Endothelial cell (in vitro differentiated cells): ENCODE data around the gene FOXL1. TPM values are rescaled to one million over a fixed set of nuclear protein-coding genes. Genes with fewer than 3 reads are reported as not detected.

Experiments
- DNase-seq: peaks from one replicate; pipeline ENCODE4 v3.0.0; 2021; ENCODE audit warnings: low spot score
- H3K27ac Mint-ChIP-seq: one replicate; pipeline ENCODE4 v1.8.0; 2021; ENCODE audit warnings: mixed read lengths, inconsistent platforms; ENCODE audit not compliant: unreplicated experiment
- H3K27me3 Mint-ChIP-seq: one replicate; pipeline ENCODE4 v1.8.0; 2021; ENCODE audit warnings: mild to moderate bottlenecking, moderate library complexity, mixed read lengths, inconsistent platforms; ENCODE audit not compliant: unreplicated experiment
- H3K36me3 Mint-ChIP-seq: one replicate; pipeline ENCODE4 v1.8.0; 2021; ENCODE audit warnings: mild to moderate bottlenecking, low read depth, mixed read lengths, inconsistent platforms; ENCODE audit not compliant: unreplicated experiment
- H3K4me1 Mint-ChIP-seq: one replicate; pipeline ENCODE4 v1.8.0; 2021; ENCODE audit warnings: mild to moderate bottlenecking, mixed read lengths, inconsistent platforms; ENCODE audit not compliant: unreplicated experiment
- H3K4me3 Mint-ChIP-seq: one replicate; pipeline ENCODE4 v1.8.0; 2021; ENCODE audit warnings: mild to moderate bottlenecking, mixed read lengths, inconsistent platforms; ENCODE audit not compliant: unreplicated experiment
- H3K9me3 Mint-ChIP-seq: one replicate; pipeline ENCODE4 v1.8.0; 2021; ENCODE audit warnings: mixed read lengths, inconsistent platforms; ENCODE audit not compliant: unreplicated experiment
- CTCF ChIP-seq: fragments of 200-600 bp; sonication (generic); IDR thresholded peaks from one replicate; pipeline ENCODE4 v1.5.0; 2021; ENCODE audit warnings: antibody characterized with exemption; ENCODE audit not compliant: unreplicated experiment
- total RNA-seq: library from RNA; stranded (reverse); fragmentation: NEBNext Ultra II Directional; extraction: Animal tissue kit (Norgen Biotek cat#: 25700); gene quantifications from one replicate; pipeline ENCODE4 v1.2.1, GENCODE V29; 2021; ENCODE audit not compliant: unreplicated experiment

FOXL1 gene
- total RNA-seq, 1 donor from 2014 or later: 3.4 TPM

DNA sequence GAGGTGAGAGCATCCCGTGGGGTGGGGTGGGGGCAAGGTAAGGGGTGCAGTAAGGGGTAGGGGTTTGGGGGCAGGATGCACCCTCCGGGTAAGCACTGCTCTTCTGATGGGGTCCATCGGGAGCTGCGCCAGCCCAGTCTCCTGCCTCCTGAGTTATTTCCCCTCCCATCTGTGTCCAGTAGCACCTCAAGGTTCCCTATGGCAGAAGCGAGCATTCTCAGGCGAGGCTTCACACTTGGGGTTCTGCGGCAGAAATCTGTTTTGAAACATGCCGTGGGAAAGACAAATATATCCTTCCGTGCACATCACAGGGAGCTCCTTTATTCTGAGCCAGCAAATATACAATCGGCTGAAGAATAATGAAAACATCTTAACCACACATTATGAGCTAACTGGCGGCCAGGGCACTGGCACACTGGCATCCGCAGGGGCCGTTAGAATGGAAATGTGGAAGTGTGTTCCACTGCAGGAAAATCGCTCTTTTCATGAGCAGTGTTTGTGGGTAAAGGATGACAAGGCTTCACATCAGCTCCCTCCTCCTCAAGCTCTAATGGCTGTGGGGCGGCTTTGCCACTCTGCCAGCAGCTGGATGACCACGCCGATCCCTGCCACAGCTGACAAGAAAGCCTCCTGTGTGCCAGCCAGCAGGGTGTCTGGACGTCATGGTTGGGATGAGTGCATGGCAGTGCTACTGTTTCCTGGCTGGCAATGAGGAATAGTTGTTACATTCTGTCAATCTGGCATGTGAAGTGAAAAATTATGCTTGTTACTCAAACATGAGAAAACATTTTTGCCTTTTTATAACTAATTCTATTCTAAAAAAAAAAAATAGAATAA lies 43.4 kb upstream of the FOXL1 start:
- Mint-ChIP-seq H3K27me3 (peaks cover 2% of the 10 kb centered on the region), H3K4me3 (no peak overlapping the region), H3K4me1 (no peaks in the 10 kb centered on the region), H3K36me3 (peaks cover 27% of the 10 kb centered on the region), H3K27ac (no peak overlapping the region), H3K9me3 (no peaks in the 10 kb centered on the region)
- TF ChIP-seq CTCF: no peak
- no peak for DNase-seq

- H3K4me3 Mint-ChIP-seq: no peak overlapping the region
- H3K36me3 Mint-ChIP-seq: peaks cover 32% of the 10 kb centered on the region
- no peak overlapping the region for H3K27ac Mint-ChIP-seq
- peaks cover 2% of the 10 kb centered on the region for H3K27me3 Mint-ChIP-seq
- H3K9me3 Mint-ChIP-seq: no peaks in the 10 kb centered on the region
- DNase-seq: no peak
- H3K4me1 Mint-ChIP-seq: no peaks in the 10 kb centered on the region
- TF ChIP-seq CTCF: no peak
Measured at GRCh38 chr16:86536621-86537020, 41.7 kb upstream of the FOXL1 start.

GRCh38 chr16:86537486-86537885 lies 40.9 kb upstream of the FOXL1 start:
- no peak overlapping the region for H3K27ac Mint-ChIP-seq
- DNase-seq: no peak
- H3K4me3 Mint-ChIP-seq: no peak overlapping the region
- H3K9me3 Mint-ChIP-seq: no peaks in the 10 kb centered on the region
- peaks cover 32% of the 10 kb centered on the region for H3K36me3 Mint-ChIP-seq
- H3K4me1 Mint-ChIP-seq: no peaks in the 10 kb centered on the region
- no peak for TF ChIP-seq CTCF
- peaks cover 2% of the 10 kb centered on the region for H3K27me3 Mint-ChIP-seq

DNA sequence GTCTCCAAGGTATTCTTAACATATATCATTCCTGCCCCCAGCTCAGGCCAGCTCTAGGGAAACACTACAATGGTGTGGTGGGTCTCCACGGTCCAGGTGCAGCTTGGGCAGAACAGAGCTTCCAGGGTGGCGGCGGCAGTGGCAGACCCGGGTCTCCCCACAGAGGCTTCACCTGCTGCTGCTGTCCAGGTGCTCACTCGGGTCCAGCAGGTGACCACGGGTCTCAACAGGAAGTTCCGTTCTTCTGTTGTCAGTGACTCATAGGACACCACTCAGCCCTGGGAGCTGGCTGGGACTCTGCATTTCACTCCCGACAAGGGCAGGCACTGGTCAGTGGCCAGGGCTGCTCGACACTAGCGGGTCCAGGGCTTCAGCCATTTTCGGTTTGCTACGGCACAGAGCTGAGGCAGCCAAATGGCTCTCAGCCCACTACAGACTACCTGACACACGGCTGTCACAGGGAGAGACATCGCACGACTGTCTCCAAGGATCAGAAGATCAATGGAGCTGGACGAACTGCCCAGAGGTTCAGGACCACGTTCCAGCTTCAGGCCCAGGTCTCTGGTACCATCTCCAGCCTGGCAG lies 40.1 kb upstream of the FOXL1 start:
- Mint-ChIP-seq H3K27ac (no peak overlapping the region), H3K27me3 (peaks cover 2% of the 10 kb centered on the region), H3K4me3 (no peak overlapping the region), H3K36me3 (peaks cover 27% of the 10 kb centered on the region), H3K4me1 (no peaks in the 10 kb centered on the region), H3K9me3 (no peaks in the 10 kb centered on the region)
- DNase-seq: no peak
- no peak for TF ChIP-seq CTCF

DNA sequence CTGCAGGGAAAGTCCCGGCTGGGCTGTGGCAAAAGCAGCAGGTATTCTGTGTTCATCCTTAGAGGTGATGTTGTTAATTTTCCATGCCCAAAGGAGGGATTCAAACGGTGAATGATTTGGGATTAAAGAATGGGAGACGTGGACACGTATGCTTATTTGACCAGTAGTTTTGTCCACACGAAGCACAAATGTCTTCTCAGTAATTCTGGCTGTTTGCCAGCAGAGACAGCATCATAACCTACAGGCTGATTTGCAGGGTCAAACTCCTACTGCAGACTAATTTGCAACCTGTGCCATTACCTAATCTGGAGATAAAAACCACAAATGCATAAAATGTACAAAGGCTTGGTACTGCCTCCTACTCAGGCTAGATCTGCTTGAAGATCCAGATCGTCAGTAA lies 37.5 kb upstream of the FOXL1 start:
- H3K9me3 Mint-ChIP-seq: no peaks in the 10 kb centered on the region
- no peak for TF ChIP-seq CTCF
- no peak for DNase-seq
- H3K4me1 Mint-ChIP-seq: no peaks in the 10 kb centered on the region
- no peak overlapping the region for H3K4me3 Mint-ChIP-seq
- no peak overlapping the region for H3K27ac Mint-ChIP-seq
- H3K27me3 Mint-ChIP-seq: peaks cover 3% of the 10 kb centered on the region
- peaks cover 39% of the 10 kb centered on the region for H3K36me3 Mint-ChIP-seq
